DND-41 (cell line): ENCODE data around the gene ENHO.

ENCODE experiments used
- EZH2 ChIP-seq: IDR thresholded peaks from 3 replicates; pipeline ENCODE4 v1.6.1; 2012; ENCODE audit warnings: borderline replicate concordance, low read depth, mild to moderate bottlenecking, moderate library complexity, low read length, inconsistent platforms; ENCODE audit not compliant: severe bottlenecking
- TF ChIP-seq, protein P1 (sequence below): IDR thresholded peaks from 2 replicates; pipeline ENCODE4 v1.5.1; 2012; ENCODE audit warnings: borderline replicate concordance, low read length, moderate library complexity, mild to moderate bottlenecking; ENCODE audit not compliant: poor library complexity, severe bottlenecking; ENCODE audit errors: extremely low read depth

DNA sequence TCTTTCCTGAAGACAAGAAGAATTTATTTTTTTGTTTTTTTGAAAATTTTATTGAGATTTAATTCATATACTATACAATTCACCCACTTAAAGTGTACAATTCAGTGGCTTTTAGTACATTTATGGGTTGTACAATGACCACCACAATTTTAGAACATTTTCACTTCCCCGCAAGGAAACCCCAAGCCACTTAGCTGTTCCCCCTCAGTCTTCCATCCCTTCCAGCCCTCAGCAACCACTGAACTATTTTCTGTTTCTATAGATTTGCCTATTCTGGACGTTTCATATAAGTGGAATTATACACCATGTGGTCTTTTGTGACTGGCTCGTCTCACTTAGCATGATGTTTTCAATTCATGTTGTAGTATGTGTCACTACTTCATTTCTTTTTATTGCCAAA is 36.2 kb downstream of the ENHO start:
- TF ChIP-seq, protein P1, sequence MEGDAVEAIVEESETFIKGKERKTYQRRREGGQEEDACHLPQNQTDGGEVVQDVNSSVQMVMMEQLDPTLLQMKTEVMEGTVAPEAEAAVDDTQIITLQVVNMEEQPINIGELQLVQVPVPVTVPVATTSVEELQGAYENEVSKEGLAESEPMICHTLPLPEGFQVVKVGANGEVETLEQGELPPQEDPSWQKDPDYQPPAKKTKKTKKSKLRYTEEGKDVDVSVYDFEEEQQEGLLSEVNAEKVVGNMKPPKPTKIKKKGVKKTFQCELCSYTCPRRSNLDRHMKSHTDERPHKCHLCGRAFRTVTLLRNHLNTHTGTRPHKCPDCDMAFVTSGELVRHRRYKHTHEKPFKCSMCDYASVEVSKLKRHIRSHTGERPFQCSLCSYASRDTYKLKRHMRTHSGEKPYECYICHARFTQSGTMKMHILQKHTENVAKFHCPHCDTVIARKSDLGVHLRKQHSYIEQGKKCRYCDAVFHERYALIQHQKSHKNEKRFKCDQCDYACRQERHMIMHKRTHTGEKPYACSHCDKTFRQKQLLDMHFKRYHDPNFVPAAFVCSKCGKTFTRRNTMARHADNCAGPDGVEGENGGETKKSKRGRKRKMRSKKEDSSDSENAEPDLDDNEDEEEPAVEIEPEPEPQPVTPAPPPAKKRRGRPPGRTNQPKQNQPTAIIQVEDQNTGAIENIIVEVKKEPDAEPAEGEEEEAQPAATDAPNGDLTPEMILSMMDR, result no peak
- no peak for TF ChIP-seq EZH2
